ENCODE results near the gene DPY19L1. TPM values are rescaled to one million over a fixed set of nuclear protein-coding genes. Genes with fewer than 3 reads are reported as not detected.
"Not testable (repeated sequence)": the region's sequence is repeated elsewhere in the genome, so short reads cannot be mapped to it uniquely, and the experiment has no call there.

The DPY19L1 gene
- total RNA-seq, result 10 to 100 TPM; 30.3 to 36.6 (median 31.9) TPM
- 11.9 TPM for polyA plus RNA-seq
- long read RNA-seq, donor 1, full-length matches to known transcripts, result 23 of 30 reads
- long read RNA-seq, donor 1, partial matches to known transcripts, result 2 of 30 reads
- long read RNA-seq, donor 1, other reads (novel, unspliced or antisense), result 5 of 30 reads
- long read RNA-seq, donor 2, full-length matches to known transcripts, result 21 of 25 reads
- long read RNA-seq, donor 2, partial matches to known transcripts, result 0 of 25 reads
- long read RNA-seq, donor 2, other reads (novel, unspliced or antisense), result 4 of 25 reads
- long read RNA-seq, donor 3, partial matches to known transcripts, result 2 of 5 reads
- long read RNA-seq, donor 3, other reads (novel, unspliced or antisense), result 3 of 5 reads
- long read RNA-seq, donor 4, full-length matches to known transcripts, result 23 of 27 reads
- long read RNA-seq, donor 4, partial matches to known transcripts, result 1 of 27 reads
- long read RNA-seq, donor 4, other reads (novel, unspliced or antisense), result 3 of 27 reads

DNA sequence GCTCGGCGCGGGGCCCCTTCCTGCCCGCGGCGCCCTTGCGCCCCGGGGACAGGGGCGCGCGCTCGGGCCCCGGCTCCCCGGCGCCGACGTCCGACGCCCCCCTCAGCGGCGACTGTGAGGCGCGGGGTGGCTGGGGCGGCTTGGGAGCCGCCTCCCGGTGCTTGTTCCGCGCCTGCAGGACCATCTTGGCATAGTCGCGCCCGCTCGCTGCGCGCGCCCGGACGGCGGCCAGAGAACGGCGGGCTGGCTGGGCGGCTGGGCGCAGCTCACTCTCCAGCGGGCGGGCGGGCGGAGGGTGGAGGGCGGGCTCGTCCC, at the start of gene DPY19L1:
TSS of gene DPY19L1 (minus strand) at position 275 of the 315 bp plus-strand sequence. CDS start at position 184, 91 bp downstream.
- intact Hi-C loops (cut with DNase I), result loop anchor here in 1 of 4 donors (10.0 kb wide), 1 partner anchor 212 kb away; no protein-coding TSS in a partner anchor
- under 1% methylated on average over 48 of the region's 48 CpGs for WGBS
- ATAC-seq, result no peak
- H3K27ac ChIP-seq (ENCODE audit: low read length), result peak within 1 kb of the TSS; percentile 97
- peak within 1 kb of the TSS; percentile 100 for H3K4me3 ChIP-seq (ENCODE audit: low read length)
- H3K4me1 ChIP-seq (ENCODE audit: control insufficient read depth, insufficient read depth, low read length), result peaks cover 3% of the 10 kb centered on the region
- H3K9me3 ChIP-seq (ENCODE audit: control insufficient read depth, low read length), result no peaks in the 10 kb centered on the region
- no peaks in the 10 kb centered on the region for H3K27me3 ChIP-seq (ENCODE audit: control insufficient read depth, insufficient read depth)
- DNase-seq, result no peak

DNA sequence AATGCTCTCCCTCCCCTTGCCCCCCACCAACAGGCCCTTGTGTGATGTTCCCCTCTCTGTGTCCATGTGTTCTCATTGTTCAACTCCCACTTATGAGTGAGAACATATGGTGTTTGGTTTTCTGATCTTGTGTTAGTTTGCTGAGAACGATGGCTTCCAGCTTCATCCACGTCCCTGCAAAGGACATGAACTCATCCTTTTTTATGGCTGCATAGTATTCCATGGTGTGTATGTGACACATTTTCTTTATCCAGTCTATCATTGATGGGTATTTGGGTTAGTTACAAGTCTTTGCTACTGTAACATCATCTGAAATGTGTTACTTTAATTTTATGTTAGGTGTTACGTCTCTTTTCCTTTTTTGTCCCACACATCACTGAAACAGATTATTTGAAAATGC, 42.2 kb upstream of the DPY19L1 start:
- H3K4me3 ChIP-seq (ENCODE audit: low read length); H3K4me1 ChIP-seq (ENCODE audit: control insufficient read depth, insufficient read depth, low read length); H3K27me3 ChIP-seq (ENCODE audit: control insufficient read depth, insufficient read depth); ATAC-seq; DNase-seq; H3K9me3 ChIP-seq (ENCODE audit: control insufficient read depth, low read length); H3K27ac ChIP-seq (ENCODE audit: low read length): not testable (repeated sequence)
- intact Hi-C loops (cut with DNase I), result loop anchor here in 1 of 4 donors (10.0 kb wide), 1 partner anchor 455 kb away; no protein-coding TSS in a partner anchor
- 96% methylated on average over 3 of the region's 3 CpGs for WGBS

DNA sequence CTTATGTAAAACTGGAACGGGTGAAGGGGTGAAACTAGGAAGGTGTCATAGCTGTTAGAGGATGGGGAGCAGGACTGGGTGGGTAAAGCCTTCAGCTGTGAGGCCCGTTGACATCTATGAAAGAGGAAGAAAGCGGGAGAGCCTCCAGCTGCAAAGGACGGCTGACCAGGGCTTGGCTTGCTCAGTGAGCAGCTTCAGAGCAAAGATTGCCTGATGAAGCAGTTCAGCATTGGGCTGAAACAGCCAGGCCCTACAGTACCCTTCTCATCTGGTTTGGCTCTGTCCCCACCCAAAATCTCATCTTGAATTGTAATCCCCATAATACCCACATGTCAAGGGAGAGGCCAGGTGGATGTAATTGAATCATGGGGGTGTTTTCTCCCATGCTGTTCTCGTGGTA, 36.7 kb upstream of the DPY19L1 start:
- not testable (repeated sequence) for DNase-seq; H3K27ac ChIP-seq (ENCODE audit: low read length); H3K27me3 ChIP-seq (ENCODE audit: control insufficient read depth, insufficient read depth); H3K4me3 ChIP-seq (ENCODE audit: low read length); H3K9me3 ChIP-seq (ENCODE audit: control insufficient read depth, low read length); H3K4me1 ChIP-seq (ENCODE audit: control insufficient read depth, insufficient read depth, low read length)
- peak; percentile 26 to 36 for ATAC-seq
- intact Hi-C loops (cut with DNase I), result loop anchor here in 1 of 4 donors (10.0 kb wide), 1 partner anchor 461 kb away; no protein-coding TSS in a partner anchor
- 61% methylated on average over 5 of the region's 5 CpGs for WGBS

DNA sequence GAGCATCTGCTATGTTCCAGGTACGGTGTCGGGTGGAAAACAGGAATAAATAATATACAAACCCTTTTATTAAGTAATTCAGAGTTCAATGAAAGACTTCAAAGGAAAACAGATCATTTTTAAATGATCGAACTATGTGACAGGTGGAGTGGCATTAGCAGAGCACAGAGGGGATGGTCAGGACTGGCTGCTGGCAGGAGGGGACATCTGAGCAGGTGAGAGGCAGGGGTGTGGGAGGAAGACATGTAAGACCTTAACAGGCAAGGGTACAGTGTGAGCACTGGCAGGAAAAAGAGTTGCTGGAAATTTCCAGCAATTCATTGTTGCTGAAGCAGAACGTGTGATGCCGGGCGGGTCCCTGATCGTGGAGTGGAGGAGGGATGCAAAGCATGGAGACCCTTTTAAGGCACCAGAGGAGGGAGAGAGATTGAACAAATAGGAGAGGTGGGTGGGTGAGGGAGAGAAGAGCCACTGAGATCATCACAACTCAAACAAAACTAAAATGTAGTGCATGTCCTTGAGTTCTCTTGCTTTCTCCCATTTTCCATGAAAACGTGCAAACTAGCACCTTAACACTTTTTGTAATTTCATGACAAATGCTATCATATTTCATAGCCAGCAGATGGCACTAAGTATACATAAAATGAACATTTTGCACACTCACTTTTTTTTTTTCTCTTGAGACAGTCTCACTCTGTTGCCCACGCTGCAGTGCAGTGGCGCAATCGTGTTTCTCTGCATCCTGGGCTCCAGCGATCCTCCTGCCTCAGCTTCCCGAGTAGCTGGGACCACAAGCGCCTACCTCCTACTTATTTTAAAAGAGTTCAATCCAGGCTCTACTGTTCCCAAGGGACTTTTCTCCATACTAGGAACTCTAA, 35.9 kb upstream of the DPY19L1 start:
- ATAC-seq (peak; percentile 84 to 87), DNase-seq (peak; percentile 59 to 73 (median 72))
- intact Hi-C loops (cut with DNase I), result loop anchor here in 1 of 4 donors (10.0 kb wide), 1 partner anchor 462 kb away; no protein-coding TSS in a partner anchor
- H3K4me1 ChIP-seq (ENCODE audit: control insufficient read depth, insufficient read depth, low read length); H3K4me3 ChIP-seq (ENCODE audit: low read length); H3K9me3 ChIP-seq (ENCODE audit: control insufficient read depth, low read length); H3K27me3 ChIP-seq (ENCODE audit: control insufficient read depth, insufficient read depth); H3K27ac ChIP-seq (ENCODE audit: low read length): not testable (repeated sequence)
- WGBS, result 28% methylated on average over 14 of the region's 14 CpGs

DNA sequence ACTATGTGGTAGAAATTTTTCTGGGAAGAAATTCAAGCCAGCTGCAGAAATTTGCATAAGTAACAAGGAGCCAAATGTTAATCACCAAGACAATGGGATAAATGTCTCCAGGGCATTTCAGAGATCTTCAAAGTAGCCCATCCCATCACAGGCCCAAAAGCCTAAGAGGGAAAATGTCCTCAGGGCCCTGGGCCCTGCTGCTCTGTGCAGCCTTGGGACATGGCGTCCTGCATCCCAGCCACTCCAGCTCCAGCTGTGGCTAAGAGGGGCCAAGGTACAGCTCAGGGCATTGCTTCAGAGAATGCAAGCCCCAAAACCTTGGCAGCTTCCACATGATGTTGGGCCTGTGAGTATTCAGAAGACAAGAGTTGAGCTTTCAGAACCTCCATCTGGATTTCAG, 31.8 kb upstream of the DPY19L1 start:
- H3K9me3 ChIP-seq (ENCODE audit: control insufficient read depth, low read length); H3K4me1 ChIP-seq (ENCODE audit: control insufficient read depth, insufficient read depth, low read length); H3K27ac ChIP-seq (ENCODE audit: low read length); DNase-seq; ATAC-seq; H3K4me3 ChIP-seq (ENCODE audit: low read length); H3K27me3 ChIP-seq (ENCODE audit: control insufficient read depth, insufficient read depth); intact Hi-C loops (cut with DNase I): not testable (repeated sequence)
- WGBS, result 86% methylated on average over 1 of the region's 1 CpG

DNA sequence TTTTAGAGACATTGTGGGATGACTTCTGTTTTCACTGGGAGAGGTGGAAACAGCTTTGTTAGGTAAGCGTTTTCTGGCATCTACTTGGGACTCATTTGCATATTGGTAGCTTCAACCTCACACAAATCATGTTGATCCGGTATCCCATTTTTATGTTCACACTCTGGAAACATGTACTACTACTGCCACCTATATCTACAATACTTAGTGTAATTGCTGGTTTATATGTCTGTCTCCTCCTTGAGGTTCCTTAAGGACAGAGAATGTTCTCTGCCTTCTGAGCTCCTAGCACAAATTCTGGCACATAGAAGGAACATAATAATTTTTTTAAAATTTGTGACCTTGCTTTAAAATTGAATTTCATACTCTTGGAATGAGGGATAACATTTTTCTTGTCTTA, 28.1 kb upstream of the DPY19L1 start:
- intact Hi-C loops (cut with DNase I); ATAC-seq; H3K27ac ChIP-seq (ENCODE audit: low read length); H3K4me3 ChIP-seq (ENCODE audit: low read length); DNase-seq; H3K4me1 ChIP-seq (ENCODE audit: control insufficient read depth, insufficient read depth, low read length); H3K27me3 ChIP-seq (ENCODE audit: control insufficient read depth, insufficient read depth); H3K9me3 ChIP-seq (ENCODE audit: control insufficient read depth, low read length): not testable (repeated sequence)
- 25% methylated on average over 2 of the region's 2 CpGs for WGBS

DNA sequence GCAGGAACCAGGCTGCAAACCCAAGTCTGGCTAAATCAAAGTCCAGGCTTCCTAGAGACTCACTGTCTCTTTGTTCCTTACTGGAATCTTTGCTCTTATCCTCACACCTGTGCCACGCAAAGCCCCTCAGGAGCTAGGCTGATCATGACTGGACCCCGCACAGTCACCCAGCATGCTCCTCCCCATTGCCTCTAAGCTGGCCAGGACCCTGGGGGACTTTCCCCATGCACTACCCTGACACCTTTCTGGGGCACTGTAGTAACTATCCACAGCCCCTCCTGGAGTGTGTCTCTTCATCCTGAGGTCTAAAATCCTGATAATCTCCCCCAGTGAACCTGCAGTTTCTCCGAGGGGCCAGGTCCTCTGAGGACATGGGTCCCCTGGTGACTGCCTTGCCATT, 21.3 kb upstream of the DPY19L1 start:
- intact Hi-C loops (cut with DNase I); DNase-seq; H3K4me3 ChIP-seq (ENCODE audit: low read length); H3K4me1 ChIP-seq (ENCODE audit: control insufficient read depth, insufficient read depth, low read length); H3K27me3 ChIP-seq (ENCODE audit: control insufficient read depth, insufficient read depth); H3K27ac ChIP-seq (ENCODE audit: low read length); H3K9me3 ChIP-seq (ENCODE audit: control insufficient read depth, low read length): not testable (repeated sequence)
- ATAC-seq, result peak in 1 of 2 donors; percentile 16
- WGBS, result 96% methylated on average over 3 of the region's 3 CpGs

DNA sequence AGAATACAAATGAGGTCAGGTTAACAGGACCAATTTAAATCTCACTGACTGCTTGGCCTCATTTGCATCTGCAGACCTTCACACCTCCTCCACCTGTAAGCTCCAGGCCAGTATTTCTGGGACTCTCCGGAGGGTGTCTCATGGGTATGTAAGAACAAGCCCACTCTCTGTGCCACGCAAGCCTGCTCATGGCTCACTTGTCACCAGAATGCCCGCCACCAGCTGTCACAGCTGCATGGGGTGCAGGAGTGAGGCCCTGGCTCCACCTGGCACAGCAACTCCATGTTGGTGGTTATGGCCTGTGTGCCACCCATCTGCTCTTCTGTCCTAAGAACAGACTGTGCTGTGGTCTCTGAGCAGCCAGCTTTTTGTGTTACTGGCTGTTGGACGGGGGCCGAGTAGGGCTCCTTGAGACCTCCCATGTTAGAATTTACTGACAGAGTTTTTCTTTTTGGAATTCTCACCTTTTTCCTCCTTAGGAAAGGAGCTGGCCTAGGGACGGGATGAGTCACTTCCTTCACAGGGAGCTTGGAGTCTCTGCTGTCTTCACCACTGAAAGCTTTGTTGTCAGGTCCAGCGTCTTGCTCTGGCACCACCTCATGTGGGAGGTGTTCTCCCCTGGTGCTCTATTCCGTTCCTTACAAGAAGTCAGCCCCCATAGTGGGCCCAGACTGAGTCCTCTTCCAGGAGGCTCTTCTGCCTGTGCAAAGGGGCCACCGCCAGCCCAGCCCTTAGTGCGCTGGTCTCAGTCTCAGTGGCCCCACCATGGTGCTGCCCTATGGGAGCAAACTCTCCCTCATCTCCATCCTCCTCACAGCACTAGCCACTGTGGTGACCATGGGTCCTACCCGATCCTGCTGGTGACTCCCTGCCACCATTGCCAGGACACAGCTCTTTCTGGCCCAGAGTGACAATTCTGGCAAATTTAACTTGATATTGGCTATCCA, 20.5 kb upstream of the DPY19L1 start:
- H3K27ac ChIP-seq (ENCODE audit: low read length); DNase-seq; H3K27me3 ChIP-seq (ENCODE audit: control insufficient read depth, insufficient read depth); H3K9me3 ChIP-seq (ENCODE audit: control insufficient read depth, low read length); H3K4me1 ChIP-seq (ENCODE audit: control insufficient read depth, insufficient read depth, low read length); intact Hi-C loops (cut with DNase I); H3K4me3 ChIP-seq (ENCODE audit: low read length): not testable (repeated sequence)
- WGBS, result 82% methylated on average over 11 of the region's 11 CpGs
- ATAC-seq, result peak in 1 of 2 donors; percentile 31

DNA sequence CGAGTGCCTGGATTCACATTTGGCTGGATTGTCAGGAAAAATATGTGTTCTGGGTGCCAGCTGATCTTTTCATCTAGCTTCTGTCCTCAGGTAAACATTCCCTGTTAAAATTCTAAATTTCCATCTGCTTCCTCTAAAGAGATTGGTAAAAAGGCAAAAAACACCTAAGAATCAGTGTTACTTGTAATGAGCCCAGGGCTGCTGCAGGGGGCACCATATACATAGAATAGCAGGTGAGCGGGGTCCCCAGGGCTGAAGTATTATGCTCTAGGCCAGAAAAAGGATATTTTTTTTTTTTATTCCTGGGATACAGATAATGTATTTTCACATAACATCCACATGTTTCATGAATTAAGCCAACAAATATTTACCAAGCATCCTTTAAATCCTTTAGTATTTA, 18.4 kb upstream of the DPY19L1 start:
- intact Hi-C loops (cut with DNase I); DNase-seq; H3K27ac ChIP-seq (ENCODE audit: low read length); ATAC-seq; H3K4me1 ChIP-seq (ENCODE audit: control insufficient read depth, insufficient read depth, low read length); H3K9me3 ChIP-seq (ENCODE audit: control insufficient read depth, low read length); H3K27me3 ChIP-seq (ENCODE audit: control insufficient read depth, insufficient read depth); H3K4me3 ChIP-seq (ENCODE audit: low read length): not testable (repeated sequence)
- 90% methylated on average over 2 of the region's 2 CpGs for WGBS

DNA sequence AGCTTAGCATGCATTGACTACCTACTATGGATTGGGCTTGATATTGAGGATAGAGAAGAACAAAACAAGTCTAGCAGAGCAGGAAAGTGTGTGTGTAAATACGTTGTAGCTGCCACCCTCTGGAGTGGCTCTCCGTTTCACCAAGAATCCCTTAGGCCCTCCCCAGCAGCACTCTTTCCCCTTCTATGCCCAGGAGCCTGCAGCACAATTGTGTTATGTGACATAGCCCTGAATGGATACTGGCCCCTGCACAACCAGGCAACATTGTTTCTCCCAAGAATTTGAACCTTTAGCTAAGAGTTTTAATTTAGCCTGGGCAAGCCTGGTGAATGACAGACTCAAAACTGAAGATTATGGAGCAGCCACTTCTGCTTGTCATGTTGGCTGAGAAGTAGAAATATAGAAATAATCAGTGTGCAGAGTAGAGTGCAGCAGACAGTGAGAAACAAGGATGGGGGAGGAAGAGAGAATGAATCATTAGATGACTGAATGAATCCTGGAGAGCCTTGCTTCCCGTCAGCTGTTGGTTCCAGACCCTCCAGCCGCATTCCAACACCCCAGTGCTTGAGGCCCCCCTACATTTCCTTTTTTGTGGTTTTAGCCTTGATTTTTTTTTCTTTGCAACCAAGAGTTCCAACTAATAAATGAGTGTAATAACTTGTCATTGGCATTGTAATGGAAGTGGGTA, 16.3 kb upstream of the DPY19L1 start:
- ATAC-seq; H3K4me1 ChIP-seq (ENCODE audit: control insufficient read depth, insufficient read depth, low read length); H3K9me3 ChIP-seq (ENCODE audit: control insufficient read depth, low read length); intact Hi-C loops (cut with DNase I); DNase-seq; H3K4me3 ChIP-seq (ENCODE audit: low read length); H3K27me3 ChIP-seq (ENCODE audit: control insufficient read depth, insufficient read depth); H3K27ac ChIP-seq (ENCODE audit: low read length): not testable (repeated sequence)
- 56% methylated on average over 4 of the region's 4 CpGs for WGBS
